ENCODE measurements around the gene SLC51A.
"Not testable (repeated sequence)": the region's sequence is repeated elsewhere in the genome, so short reads cannot be mapped to it uniquely, and the experiment has no call there.

The SLC51A gene

DNA sequence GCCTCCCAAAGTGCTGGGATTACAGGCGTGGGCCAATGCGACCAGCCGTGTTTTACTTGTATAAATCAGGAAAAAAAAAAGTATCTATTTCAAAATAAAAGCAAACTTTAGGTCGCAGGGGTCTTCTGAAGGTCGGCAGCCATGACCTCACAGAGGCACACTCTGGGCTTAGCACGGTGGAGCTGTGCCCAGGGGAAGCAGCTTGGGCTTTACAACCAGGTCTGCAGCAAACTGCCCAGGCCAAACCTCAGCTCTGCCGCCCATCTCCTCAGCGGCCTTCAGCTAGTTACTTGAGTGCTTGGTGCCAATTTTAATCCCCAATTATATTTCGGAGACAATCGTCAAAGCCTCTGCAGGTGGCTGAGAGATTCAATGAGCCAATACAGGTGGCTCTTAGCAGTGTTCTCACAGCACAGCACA, 35.2 kb upstream of the SLC51A start:
- TF ChIP-seq CTCF (IDR thresholded peaks at IDR 0.05; ENCODE audit: extremely low read depth, insufficient read depth, missing control alignments) = no peak
- no peak for DNase-seq (ENCODE audit: low spot score)
- in situ Hi-C loops (cut with MboI; ENCODE audit: low pct_unique_long_range_greater_than_20kb, low sequenced_read_pairs, unreplicated experiment) = no loop called here

GRCh38 chr3:196184169-196184432, 32.2 kb upstream of the SLC51A start:
- in situ Hi-C loops (cut with MboI; ENCODE audit: low pct_unique_long_range_greater_than_20kb, low sequenced_read_pairs, unreplicated experiment); DNase-seq (ENCODE audit: low spot score): not testable (repeated sequence)

DNA sequence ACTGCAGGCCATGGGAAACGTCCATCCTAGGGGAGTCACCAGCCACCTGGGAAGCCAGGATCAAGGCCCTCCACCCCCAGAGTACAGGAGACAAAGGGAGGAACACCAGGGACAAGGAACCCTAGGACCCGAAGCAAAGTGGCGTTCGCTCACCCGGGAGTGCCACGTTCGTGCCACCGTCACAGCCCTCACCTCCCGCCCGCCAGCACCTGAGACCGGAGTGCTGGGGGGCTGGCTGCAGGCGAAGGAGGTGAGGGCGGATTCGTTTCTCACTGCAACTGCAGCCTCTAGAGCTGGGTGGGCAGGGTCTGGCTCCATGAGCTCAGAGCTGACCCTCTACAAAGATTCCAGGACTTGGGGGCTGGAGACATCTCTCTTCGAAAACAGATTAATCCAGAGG, 31.5 kb upstream of the SLC51A start:
- DNase-seq (ENCODE audit: low spot score) = no peak
- TF ChIP-seq CTCF (IDR thresholded peaks at IDR 0.05; ENCODE audit: extremely low read depth, insufficient read depth, missing control alignments) = no peak
- in situ Hi-C loops (cut with MboI; ENCODE audit: low pct_unique_long_range_greater_than_20kb, low sequenced_read_pairs, unreplicated experiment) = no loop called here

DNA sequence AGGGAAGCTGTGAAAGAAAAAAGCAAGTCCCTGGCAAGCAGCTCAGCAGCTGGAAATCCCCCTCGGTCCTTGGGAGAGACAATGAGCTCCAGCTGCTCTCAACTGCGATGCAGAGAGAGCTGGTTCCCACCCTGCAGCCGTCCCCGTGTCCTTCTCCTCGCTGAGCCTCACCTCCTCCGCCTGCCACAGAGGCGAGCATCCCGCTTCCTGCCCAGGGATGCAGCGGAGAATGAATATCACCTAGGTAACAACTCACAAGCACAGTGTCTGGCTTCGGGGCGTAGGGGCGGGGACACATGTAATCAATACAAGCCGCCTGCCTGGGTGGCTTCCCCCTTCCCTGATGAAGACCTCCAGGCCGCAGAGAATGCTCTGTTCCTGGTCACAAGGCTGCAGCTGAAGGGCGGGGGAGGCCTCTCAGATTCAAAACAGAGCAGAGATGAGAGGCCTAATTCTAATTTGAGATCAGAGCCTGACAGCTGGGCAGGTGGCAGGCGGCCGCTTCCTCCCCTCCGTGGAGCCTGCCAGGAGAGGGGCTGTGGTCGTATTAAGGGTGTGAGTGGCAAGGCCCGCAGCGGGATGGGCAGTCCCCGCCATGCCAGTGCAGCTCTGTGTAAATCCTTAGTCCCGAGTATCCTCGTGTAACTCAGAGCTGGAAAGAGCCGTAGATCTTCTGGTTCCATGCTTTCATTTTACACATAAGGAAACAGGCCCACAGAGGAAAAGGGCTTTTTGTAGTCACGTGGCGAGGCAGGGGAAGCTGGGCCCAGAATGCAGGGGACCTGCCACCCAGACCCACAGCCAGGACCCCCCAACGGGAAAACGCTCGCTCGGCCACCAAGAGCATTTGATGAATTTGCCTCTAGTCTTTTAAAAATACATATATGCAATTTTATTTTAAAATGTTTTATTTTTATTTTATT, 29.4 kb upstream of the SLC51A start:
- DNase-seq (ENCODE audit: low spot score) = peak; percentile 71
- in situ Hi-C loops (cut with MboI; ENCODE audit: low pct_unique_long_range_greater_than_20kb, low sequenced_read_pairs, unreplicated experiment) = no loop called here
- no peak for TF ChIP-seq CTCF (IDR thresholded peaks at IDR 0.05; ENCODE audit: extremely low read depth, insufficient read depth, missing control alignments)

GRCh38 chr3:196189566-196190347, 26.6 kb upstream of the SLC51A start:
- no peak for TF ChIP-seq CTCF (IDR thresholded peaks at IDR 0.05; ENCODE audit: extremely low read depth, insufficient read depth, missing control alignments)
- no peak for DNase-seq (ENCODE audit: low spot score)
- in situ Hi-C loops (cut with MboI; ENCODE audit: low pct_unique_long_range_greater_than_20kb, low sequenced_read_pairs, unreplicated experiment) = loop anchor here (10.0 kb wide), 1 partner anchor 115 kb away; no protein-coding TSS in a partner anchor

DNA sequence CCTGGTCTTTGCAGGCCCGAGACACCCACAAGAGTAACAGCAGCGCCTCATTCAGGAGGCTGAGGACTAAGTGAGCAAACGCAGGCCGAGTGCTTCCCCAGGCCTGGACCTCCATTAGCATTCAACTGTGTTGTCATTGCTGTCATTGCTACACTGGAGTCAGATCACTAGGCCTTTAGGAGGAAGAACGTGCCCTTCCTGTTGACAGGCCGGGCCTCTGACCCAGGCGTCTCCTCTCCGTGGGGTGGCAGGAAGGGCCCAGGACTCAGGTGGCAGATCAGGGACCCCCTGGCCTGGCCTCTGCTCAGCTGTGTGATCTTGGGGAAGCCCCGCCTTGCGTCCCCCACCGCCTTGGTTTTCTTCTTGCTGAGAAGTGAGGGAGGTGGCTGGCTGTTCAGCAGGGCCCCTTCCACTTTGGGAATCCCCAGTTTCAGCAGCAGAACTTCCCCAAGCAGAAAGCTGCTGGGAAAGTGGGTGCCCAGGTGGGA, 24.3 kb upstream of the SLC51A start:
- in situ Hi-C loops (cut with MboI; ENCODE audit: low pct_unique_long_range_greater_than_20kb, low sequenced_read_pairs, unreplicated experiment) = loop anchor here (10.0 kb wide), 1 partner anchor 117 kb away; no protein-coding TSS in a partner anchor
- TF ChIP-seq CTCF (IDR thresholded peaks at IDR 0.05; ENCODE audit: extremely low read depth, insufficient read depth, missing control alignments) = peak; percentile 40
- DNase-seq (ENCODE audit: low spot score) = peak; percentile 54

Data from GM13977 (cell line).